Measurements from ENCODE around the gene SFTA2. TPM values are rescaled to one million over a fixed set of nuclear protein-coding genes. Genes with fewer than 3 reads are reported as not detected.

The SFTA2 gene
- total and polyA plus RNA-seq, 2 experiments from 2014 or later: not detected

- Histone ChIP-seq H3K27ac (no peak overlapping the region), H3F3A (ENCODE audit: insufficient read depth) (no peaks in the 10 kb centered on the region), H3K4me2 (ENCODE audit: unreplicated experiment) (no peak overlapping the region), H3K27me3 (replicated peaks; ENCODE audit: insufficient read depth) (peaks cover 32% of the 10 kb centered on the region), H3K9me2 (ENCODE audit: insufficient read depth) (no peaks in the 10 kb centered on the region), H3K4me1 (ENCODE audit: insufficient read depth) (0 out of 2 replicates have a peak, but pooled peaks cover 4% of the 10 kb centered on the region), H3K36me3 (ENCODE audit: low read depth) (no peaks in the 10 kb centered on the region), H3K79me2 (ENCODE audit: insufficient read depth) (no peaks in the 10 kb centered on the region), H3K9me3 (ENCODE audit: low read depth) (no peaks in the 10 kb centered on the region), H3K4me3 (no peak overlapping the region), H4K20me1 (ENCODE audit: insufficient read depth) (no peaks in the 10 kb centered on the region), H3K9ac (no peak overlapping the region), H2AFZ (no peak overlapping the region)
- DNase-seq: no peak
- 74 to 81% methylated on average over 2 of the region's 2 CpGs for WGBS, 2 experiments (ENCODE audit: low coverage in 1 of 2, low lambda C conversion rate in 2 of 2, missing lambda C conversion rate in 2 of 2)
- in situ Hi-C loops (cut with MboI): no loop called here
- no peak for TF ChIP-seq EZH2 (IDR thresholded peaks at IDR 0.05; ENCODE audit: insufficient read depth, poor library complexity, severe bottlenecking)
- no peak for TF ChIP-seq EZH2phosphoT487 (IDR thresholded peaks at IDR 0.05; ENCODE audit: insufficient read depth, low read depth)
Measured at GRCh38 chr6:30957716-30958115, 25.7 kb upstream of the SFTA2 start.

GRCh38 chr6:30955367-30956042 is 23.5 kb upstream of the SFTA2 start:
- in situ Hi-C loops (cut with MboI): no loop called here
- TF ChIP-seq EZH2phosphoT487 (IDR thresholded peaks at IDR 0.05; ENCODE audit: insufficient read depth, low read depth) (no peak), EZH2 (IDR thresholded peaks at IDR 0.05; ENCODE audit: insufficient read depth, poor library complexity, severe bottlenecking) (no peak)
- 0 out of 2 replicates have a peak, but pooled peaks cover 4% of the 10 kb centered on the region for H3K4me1 ChIP-seq (ENCODE audit: insufficient read depth)

GRCh38 chr6:30954631-30955366 is 22.8 kb upstream of the SFTA2 start:
- TF ChIP-seq EZH2phosphoT487 (IDR thresholded peaks at IDR 0.05; ENCODE audit: insufficient read depth, low read depth): no peak
- no peak for TF ChIP-seq EZH2 (IDR thresholded peaks at IDR 0.05; ENCODE audit: insufficient read depth, poor library complexity, severe bottlenecking)
- WGBS, 2 experiments (ENCODE audit: low coverage in 1 of 2, low lambda C conversion rate in 2 of 2, missing lambda C conversion rate in 2 of 2): 56 to 60% methylated on average over 9 of the region's 9 CpGs
- peak overlapping the region; percentile 42; the same call in 1 of the 2 replicates for H3K9ac ChIP-seq

More at GRCh38 chr6:30955367-30956042, 23.5 kb upstream of the SFTA2 start:
- 12 to 13% methylated on average over 36 to 40 of the region's 46 CpGs for WGBS, 2 experiments (ENCODE audit: low coverage in 1 of 2, low lambda C conversion rate in 2 of 2, missing lambda C conversion rate in 2 of 2)
- no peaks in the 10 kb centered on the region for H4K20me1 ChIP-seq (ENCODE audit: insufficient read depth)
- peak; percentile 44 for DNase-seq
- peak overlapping the region; percentile 82 for H2AFZ ChIP-seq
- H3K27me3 ChIP-seq (replicated peaks; ENCODE audit: insufficient read depth): peaks cover 41% of the 10 kb centered on the region
- H3K27ac ChIP-seq: no peak overlapping the region
- H3F3A ChIP-seq (ENCODE audit: insufficient read depth): no peaks in the 10 kb centered on the region
- H3K36me3 ChIP-seq (ENCODE audit: low read depth): no peaks in the 10 kb centered on the region
- peak overlapping the region; percentile 64 for H3K4me3 ChIP-seq
- peak overlapping the region; percentile 70 for H3K4me2 ChIP-seq (ENCODE audit: unreplicated experiment)
- no peaks in the 10 kb centered on the region for H3K9me3 ChIP-seq (ENCODE audit: low read depth)
- peak overlapping the region; percentile 42; the same call in 1 of the 2 replicates for H3K9ac ChIP-seq
- no peaks in the 10 kb centered on the region for H3K79me2 ChIP-seq (ENCODE audit: insufficient read depth)
- no peaks in the 10 kb centered on the region for H3K9me2 ChIP-seq (ENCODE audit: insufficient read depth)

GRCh38 chr6:30951907-30952469 is 20.0 kb upstream of the SFTA2 start:
- H2AFZ ChIP-seq: no peak overlapping the region
- peaks cover 40% of the 10 kb centered on the region for H3K27me3 ChIP-seq (replicated peaks; ENCODE audit: insufficient read depth)
- H3K27ac ChIP-seq: no peak overlapping the region
- H3K79me2 ChIP-seq (ENCODE audit: insufficient read depth): no peaks in the 10 kb centered on the region
- no peaks in the 10 kb centered on the region for H3K9me2 ChIP-seq (ENCODE audit: insufficient read depth)
- no peaks in the 10 kb centered on the region for H3K9me3 ChIP-seq (ENCODE audit: low read depth)
- in situ Hi-C loops (cut with MboI): no loop called here
- H3K36me3 ChIP-seq (ENCODE audit: low read depth): no peaks in the 10 kb centered on the region
- TF ChIP-seq EZH2 (IDR thresholded peaks at IDR 0.05; ENCODE audit: insufficient read depth, poor library complexity, severe bottlenecking) (no peak), EZH2phosphoT487 (IDR thresholded peaks at IDR 0.05; ENCODE audit: insufficient read depth, low read depth) (no peak)
- no peak overlapping the region for H3K4me2 ChIP-seq (ENCODE audit: unreplicated experiment)
- 0 out of 2 replicates have a peak, but pooled peaks cover 4% of the 10 kb centered on the region for H3K4me1 ChIP-seq (ENCODE audit: insufficient read depth)
- no peak for DNase-seq
- H3K4me3 ChIP-seq: no peak overlapping the region
- no peaks in the 10 kb centered on the region for H4K20me1 ChIP-seq (ENCODE audit: insufficient read depth)
- 53 to 59% methylated on average over 5 of the region's 5 CpGs for WGBS, 2 experiments (ENCODE audit: low coverage in 1 of 2, low lambda C conversion rate in 2 of 2, missing lambda C conversion rate in 2 of 2)
- no peaks in the 10 kb centered on the region for H3F3A ChIP-seq (ENCODE audit: insufficient read depth)
- no peak overlapping the region for H3K9ac ChIP-seq

More at GRCh38 chr6:30954631-30955366, 22.8 kb upstream of the SFTA2 start:
- DNase-seq: peak; percentile 35
- H3K4me3 ChIP-seq: peak overlapping the region; percentile 64
- H3K27me3 ChIP-seq (replicated peaks; ENCODE audit: insufficient read depth): peaks cover 38% of the 10 kb centered on the region
- no peaks in the 10 kb centered on the region for H3K36me3 ChIP-seq (ENCODE audit: low read depth)
- H3K4me1 ChIP-seq (ENCODE audit: insufficient read depth): 0 out of 2 replicates have a peak, but pooled peaks cover 4% of the 10 kb centered on the region
- H3K27ac ChIP-seq: no peak overlapping the region
- peak overlapping the region; percentile 70 for H3K4me2 ChIP-seq (ENCODE audit: unreplicated experiment)
- H3K9me3 ChIP-seq (ENCODE audit: low read depth): no peaks in the 10 kb centered on the region
- H3K9me2 ChIP-seq (ENCODE audit: insufficient read depth): no peaks in the 10 kb centered on the region
- H3F3A ChIP-seq (ENCODE audit: insufficient read depth): no peaks in the 10 kb centered on the region
- no peaks in the 10 kb centered on the region for H4K20me1 ChIP-seq (ENCODE audit: insufficient read depth)
- peak overlapping the region; percentile 82 for H2AFZ ChIP-seq
- in situ Hi-C loops (cut with MboI): no loop called here
- no peaks in the 10 kb centered on the region for H3K79me2 ChIP-seq (ENCODE audit: insufficient read depth)

Data from GM23248 (cell line).